Spleen (tissue), 11 donors: ENCODE data around the gene P3H2. TPM values are rescaled to one million over a fixed set of nuclear protein-coding genes. Genes with fewer than 3 reads are reported as not detected.

Experiments used
- DNase-seq: peaks from one replicate; pipeline ENCODE4 v3.0.0-alpha.2; 2020
- H3K27ac ChIP-seq, 8 donors: fragments of 200-600 bp; sonication (generic) in 7 of 8; 1 replicate in 4 of 8; 2 replicates in 4 of 8; pipeline versions ENCODE4 v1.5.0 to v1.8.0; 2016 to 2021; ENCODE audit warnings: inconsistent platforms in 4 of 8, mild to moderate bottlenecking in 4 of 8, moderate library complexity in 1 of 8
- H3K27me3 ChIP-seq, 7 donors: fragments of 200-600 bp; sonication (generic) in 6 of 7; replicated peaks in 1 of 7; 1 replicate in 4 of 7; 2 replicates in 3 of 7; pipeline versions ENCODE4 v1.5.0 to v1.8.0; 2016 to 2021; ENCODE audit warnings: inconsistent platforms in 3 of 7, mild to moderate bottlenecking in 1 of 7
- H3K36me3 ChIP-seq, 6 donors: fragments of 200-600 bp; sonication (generic) in 5 of 6; 1 replicate in 4 of 6; 2 replicates in 2 of 6; pipeline versions ENCODE4 v1.5.0 to v1.8.0; 2016 to 2021; ENCODE audit warnings: inconsistent platforms in 2 of 6
- H3K4me1 ChIP-seq, 6 donors: fragments of 200-600 bp; sonication (generic) in 5 of 6; 1 replicate in 3 of 6; 2 replicates in 3 of 6; pipeline versions ENCODE4 v1.5.0 to v1.8.0; 2016 to 2021; ENCODE audit warnings: inconsistent platforms in 3 of 6
- H3K4me3 ChIP-seq, 8 donors: fragments of 200-600 bp; sonication (generic) in 7 of 8; 1 replicate in 4 of 8; 2 replicates in 4 of 8; pipeline versions ENCODE4 v1.5.0 to v1.8.0; 2016 to 2021; ENCODE audit warnings: inconsistent platforms in 4 of 8, mild to moderate bottlenecking in 4 of 8, moderate library complexity in 2 of 8
- H3K9me3 ChIP-seq, 8 donors: fragments of 200-600 bp; sonication (generic) in 7 of 8; 1 replicate in 4 of 8; 2 replicates in 4 of 8; pipeline versions ENCODE4 v1.5.0 to v1.8.0; 2016 to 2021; ENCODE audit warnings: inconsistent platforms in 4 of 8
- CTCF ChIP-seq, 11 experiments: fragments of 200-600 bp in 7 of 11; fragments of 450-650 bp in 4 of 11; sonication (generic) in 4 of 11; IDR thresholded peaks in 8 of 11; conservative IDR thresholded peaks in 3 of 11; 1 replicate in 7 of 11; 2 replicates in 4 of 11; pipeline versions ENCODE4 v1.4.0 to v1.8.0; 2016 to 2021; ENCODE audit warnings: antibody characterized with exemption in 11 of 11, inconsistent platforms in 4 of 11, mild to moderate bottlenecking in 1 of 11
- POLR2A ChIP-seq, 3 donors: fragments of 450-650 bp; IDR thresholded peaks; one replicate each; pipeline ENCODE4 v1.5.1; 2017; ENCODE audit warnings: antibody characterized with exemption in 3 of 3, mild to moderate bottlenecking in 1 of 3
- POLR2AphosphoS5 ChIP-seq, 3 donors: sonication (generic); formaldehyde crosslinking; IDR thresholded peaks; one replicate each; pipeline ENCODE4 v1.5.1; 2017; ENCODE audit warnings: antibody characterized with exemption in 3 of 3
- WGBS, 5 donors: extraction: QIAGEN DNeasy Blood & Tissue Kit in 3 of 5; methylation state at CpG; one replicate each; pipeline versions ENCODE4 v1.1.5 to v1.1.7; 2013 to 2018; 5-methylcytosine and 5-hydroxymethylcytosine counted together
- intact Hi-C: fragments of 100-400 bp; cut with DNase I; formaldehyde crosslinking; loops from one replicate; pipeline ENCODE4 v1.15.0; 2023; ENCODE audit warnings: low total_unique reads
- polyA plus RNA-seq, 3 donors: library from polyadenylated mRNA; stranded (reverse); fragments of 200-250 nt; gene quantifications; one replicate each; pipeline ENCODE4 v1.2.1, GENCODE V29; 2013
- small RNA-seq, 4 donors: library from RNA; depleted of rRNA; stranded (forward); fragments of <200 nt; gene quantifications; one replicate each; pipeline ENCODE3, GENCODE V24; 2016
- total RNA-seq, 7 donors: library from RNA; depleted of rRNA in 3 of 7; stranded (reverse); fragments of >200 nt in 3 of 7; fragmentation: NEBNext Ultra II Directional in 4 of 7; extraction: Animal tissue kit (Norgen Biotek cat#: 25700) in 4 of 7; gene quantifications; one replicate each; pipeline versions ENCODE4 v1.1.0 to v1.2.1, GENCODE V29; 2016 to 2021
- donor health status: healthy with polysubstance abuse.
- donor health status: DM: no; HTN: no; CAD: no; lungs with moderate emphysema.
- donor health status: DM: no; HTN: no; CAD: no.
- donor health status: Bipolar disorder and iron deficiency.
- donor health status: healthy.
- donor health status: DM: no; HTN: no; CAD: no.
- donor health status: DM: yes; HTN: yes; CAD: no.

Gene P3H2
- total and polyA plus RNA-seq, 10 donors: 7.7 to 155 (median 79.2) TPM

GRCh38 chr3:189909573-189909972, 211.1 kb downstream of the P3H2 start:
- no peaks in the 10 kb centered on the region for H3K36me3 ChIP-seq
- 82 to 94% (median 86%) methylated on average over 2 of the region's 2 CpGs for WGBS, 5 donors
- no peaks in the 10 kb centered on the region for H3K9me3 ChIP-seq
- H3K4me1 ChIP-seq: no peaks in the 10 kb centered on the region
- H3K27ac ChIP-seq: no peak overlapping the region
- H3K4me3 ChIP-seq: no peak overlapping the region
- TF ChIP-seq CTCF (IDR thresholded peaks at IDR 0.05 in 8 of 11, conservative IDR thresholded peaks at IDR 0.05 in 3 of 11) (no peak), POLR2AphosphoS5 (IDR thresholded peaks at IDR 0.05) (no peak), POLR2A (IDR thresholded peaks at IDR 0.05) (no peak)
- intact Hi-C loops: no loop called here
- DNase-seq: no peak
- H3K27me3 ChIP-seq: no peaks in the 10 kb centered on the region

- no peak overlapping the region for H3K27ac ChIP-seq
- intact Hi-C loops: no loop called here
- 79 to 88% (median 84%) methylated on average over 3 of the region's 3 CpGs for WGBS, 5 donors
- no peaks in the 10 kb centered on the region for H3K9me3 ChIP-seq
- H3K4me1 ChIP-seq: no peaks in the 10 kb centered on the region
- H3K27me3 ChIP-seq: no peaks in the 10 kb centered on the region
- TF ChIP-seq POLR2AphosphoS5 (IDR thresholded peaks at IDR 0.05) (no peak), POLR2A (IDR thresholded peaks at IDR 0.05) (no peak), CTCF (IDR thresholded peaks at IDR 0.05 in 8 of 11, conservative IDR thresholded peaks at IDR 0.05 in 3 of 11) (no peak)
- no peak for DNase-seq
- no peak overlapping the region for H3K4me3 ChIP-seq
- H3K36me3 ChIP-seq: no peaks in the 10 kb centered on the region
These were observed 211.6 kb downstream of the P3H2 start for GRCh38 chr3:189909139-189909538.

GRCh38 chr3:189908646-189909045, 212.1 kb downstream of the P3H2 start:
- Histone ChIP-seq H3K4me1 (no peaks in the 10 kb centered on the region), H3K27ac (no peak overlapping the region), H3K27me3 (no peaks in the 10 kb centered on the region), H3K36me3 (no peaks in the 10 kb centered on the region), H3K4me3 (no peak overlapping the region), H3K9me3 (no peaks in the 10 kb centered on the region)
- DNase-seq: no peak
- intact Hi-C loops: no loop called here
- TF ChIP-seq CTCF (IDR thresholded peaks at IDR 0.05 in 8 of 11, conservative IDR thresholded peaks at IDR 0.05 in 3 of 11) (no peak), POLR2A (IDR thresholded peaks at IDR 0.05) (no peak), POLR2AphosphoS5 (IDR thresholded peaks at IDR 0.05) (no peak)

GRCh38 chr3:189907803-189908202, 212.9 kb downstream of the P3H2 start:
- Histone ChIP-seq H3K4me1 (no peaks in the 10 kb centered on the region), H3K4me3 (no peak overlapping the region), H3K9me3 (no peaks in the 10 kb centered on the region), H3K27ac (no peak overlapping the region), H3K27me3 (no peaks in the 10 kb centered on the region), H3K36me3 (no peaks in the 10 kb centered on the region)
- TF ChIP-seq CTCF (IDR thresholded peaks at IDR 0.05 in 8 of 11, conservative IDR thresholded peaks at IDR 0.05 in 3 of 11) (no peak), POLR2A (IDR thresholded peaks at IDR 0.05) (no peak), POLR2AphosphoS5 (IDR thresholded peaks at IDR 0.05) (no peak)
- no peak for DNase-seq
- intact Hi-C loops: no loop called here
- 72 to 88% (median 86%) methylated on average over 6 of the region's 6 CpGs for WGBS, 5 donors

Small RNA genes within 50 kb of the gene (small RNA-seq; reads per million reads assigned to genes)
- gene RNU6-1109P: 0 reads per million in 4 donors

Other genes starting within 250 kb of the P3H2 start
- 1 to 10 TPM in 3 of 7 donors, under 1 TPM in 4; 0.26 to 3.0 (median 0.91) TPM for gene CLDN1, start 201.5 kb upstream of the P3H2 start, total RNA-seq
- 1 to 10 TPM in 1 of 3 donors, under 1 TPM in 2; 0.35 to 1.3 (median 0.91) TPM for gene CLDN1, start 201.5 kb upstream of the P3H2 start, polyA plus RNA-seq